IMR-90 (cell line): ENCODE results near the gene CAPRIN1.
"Not testable (repeated sequence)": the region's sequence is repeated elsewhere in the genome, so short reads cannot be mapped to it uniquely, and the experiment has no call there.

Source experiments
- CEBPB ChIP-seq: IDR thresholded peaks from 2 replicates; pipeline ENCODE4 v1.6.1; 2012; ENCODE audit warnings: low read depth, low read length, improper control_type of control experiment
- FOS ChIP-seq: fragments of 150-350 bp; IDR thresholded peaks from 2 replicates; pipeline ENCODE4 v1.6.1; 2016; ENCODE audit warnings: low read depth, low read length
- MAZ ChIP-seq: IDR thresholded peaks from 2 replicates; pipeline ENCODE4 v1.6.1; 2012; ENCODE audit warnings: low read depth, mild to moderate bottlenecking, low read length, improper control_type of control experiment, moderate library complexity, borderline replicate concordance
- POLR2A ChIP-seq: IDR thresholded peaks from 2 replicates; pipeline ENCODE4 v1.6.1; 2012; ENCODE audit warnings: mild to moderate bottlenecking, low read depth, low read length
- RCOR1 ChIP-seq: IDR thresholded peaks from 2 replicates; pipeline ENCODE4 v1.6.1; 2012; ENCODE audit warnings: mild to moderate bottlenecking, low read length, improper control_type of control experiment; ENCODE audit not compliant: insufficient replicate concordance
- TF ChIP-seq, protein P1 (sequence below): conservative IDR thresholded peaks from 2 replicates; pipeline ENCODE4 v1.5.1; 2012; ENCODE audit warnings: mild to moderate bottlenecking, low read depth, low read length, improper control_type of control experiment

DNA sequence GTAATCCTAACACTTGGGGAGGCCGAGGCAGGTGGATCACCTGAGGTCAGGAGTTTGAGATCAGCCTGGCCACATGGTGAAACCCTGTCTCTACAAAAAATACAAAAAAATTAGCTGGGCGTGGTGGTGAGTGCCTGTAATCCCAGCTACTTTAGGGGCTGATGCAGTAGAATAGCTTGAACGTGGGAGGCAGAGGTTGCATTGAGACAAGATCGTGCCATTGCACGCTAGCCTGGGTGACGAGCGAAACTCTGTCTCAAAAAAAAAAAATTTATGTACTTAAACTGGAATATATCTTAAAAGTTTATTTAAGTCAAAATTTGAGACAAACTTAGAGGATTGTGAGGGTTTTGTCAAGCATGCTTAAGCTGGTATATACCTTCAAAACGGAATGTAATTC is 19.8 kb downstream of the CAPRIN1 start:
- TF ChIP-seq POLR2A, FOS, RCOR1, MAZ, CEBPB: not testable (repeated sequence)
- TF ChIP-seq, protein P1, sequence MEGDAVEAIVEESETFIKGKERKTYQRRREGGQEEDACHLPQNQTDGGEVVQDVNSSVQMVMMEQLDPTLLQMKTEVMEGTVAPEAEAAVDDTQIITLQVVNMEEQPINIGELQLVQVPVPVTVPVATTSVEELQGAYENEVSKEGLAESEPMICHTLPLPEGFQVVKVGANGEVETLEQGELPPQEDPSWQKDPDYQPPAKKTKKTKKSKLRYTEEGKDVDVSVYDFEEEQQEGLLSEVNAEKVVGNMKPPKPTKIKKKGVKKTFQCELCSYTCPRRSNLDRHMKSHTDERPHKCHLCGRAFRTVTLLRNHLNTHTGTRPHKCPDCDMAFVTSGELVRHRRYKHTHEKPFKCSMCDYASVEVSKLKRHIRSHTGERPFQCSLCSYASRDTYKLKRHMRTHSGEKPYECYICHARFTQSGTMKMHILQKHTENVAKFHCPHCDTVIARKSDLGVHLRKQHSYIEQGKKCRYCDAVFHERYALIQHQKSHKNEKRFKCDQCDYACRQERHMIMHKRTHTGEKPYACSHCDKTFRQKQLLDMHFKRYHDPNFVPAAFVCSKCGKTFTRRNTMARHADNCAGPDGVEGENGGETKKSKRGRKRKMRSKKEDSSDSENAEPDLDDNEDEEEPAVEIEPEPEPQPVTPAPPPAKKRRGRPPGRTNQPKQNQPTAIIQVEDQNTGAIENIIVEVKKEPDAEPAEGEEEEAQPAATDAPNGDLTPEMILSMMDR: not testable (repeated sequence)
